Measurements from ENCODE around the gene JAG1. TPM values are rescaled to one million over a fixed set of nuclear protein-coding genes. Genes with fewer than 3 reads are reported as not detected.
"Not testable (repeated sequence)": the region's sequence is repeated elsewhere in the genome, so short reads cannot be mapped to it uniquely, and the experiment has no call there.

JAG1 gene
- total RNA-seq, 1 experiment from 2014 or later = 3.0 TPM

GRCh38 chr20:10611357-10611756 is 62.4 kb downstream of the JAG1 start:
- peak; percentile 64 for DNase-seq (ENCODE audit: low read depth)

DNA sequence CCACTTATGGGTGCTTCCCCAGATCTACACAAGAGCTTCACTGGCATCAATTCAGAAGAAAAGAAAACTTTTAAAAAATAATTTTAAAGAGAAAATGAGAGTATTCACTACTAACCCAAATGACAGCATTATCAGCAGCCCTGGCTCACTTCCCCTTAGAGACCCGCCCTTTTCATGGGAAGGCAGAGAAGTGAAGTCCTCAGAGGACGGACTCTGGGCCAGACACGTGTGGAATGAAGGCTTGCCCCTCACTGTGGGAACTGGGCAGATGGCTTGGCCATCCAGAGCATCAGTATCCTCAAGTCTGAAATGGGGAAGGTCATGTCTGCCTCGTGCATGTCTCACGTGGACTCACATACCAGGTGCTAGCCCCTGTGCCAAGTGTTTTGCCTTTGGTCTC is 63.5 kb downstream of the JAG1 start:
- DNase-seq (ENCODE audit: low read depth) = no peak

DNA sequence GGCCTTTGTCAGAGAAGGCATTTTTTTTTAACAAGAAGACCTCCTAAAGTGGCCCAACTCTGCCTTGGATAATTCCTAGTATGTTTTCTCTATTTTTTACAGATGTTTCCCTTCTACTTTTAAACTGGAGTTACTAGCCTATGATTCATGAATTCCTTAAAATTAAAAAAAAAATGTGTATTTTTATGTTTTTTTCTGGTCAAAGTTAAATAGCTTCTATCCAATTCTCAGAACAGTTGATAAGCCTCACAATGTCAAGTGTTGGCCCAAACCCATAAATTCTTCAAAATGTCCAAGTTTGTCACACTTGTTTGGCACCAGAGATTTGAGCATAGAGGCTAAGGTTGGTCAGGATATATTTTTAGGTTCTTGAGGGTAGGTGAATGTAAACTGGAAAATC is 64.0 kb downstream of the JAG1 start:
- DNase-seq (ENCODE audit: low read depth) = no peak

- DNase-seq (ENCODE audit: low read depth) = peak; percentile 45
These were observed 64.5 kb downstream of the JAG1 start for GRCh38 chr20:10609276-10609675.

DNA sequence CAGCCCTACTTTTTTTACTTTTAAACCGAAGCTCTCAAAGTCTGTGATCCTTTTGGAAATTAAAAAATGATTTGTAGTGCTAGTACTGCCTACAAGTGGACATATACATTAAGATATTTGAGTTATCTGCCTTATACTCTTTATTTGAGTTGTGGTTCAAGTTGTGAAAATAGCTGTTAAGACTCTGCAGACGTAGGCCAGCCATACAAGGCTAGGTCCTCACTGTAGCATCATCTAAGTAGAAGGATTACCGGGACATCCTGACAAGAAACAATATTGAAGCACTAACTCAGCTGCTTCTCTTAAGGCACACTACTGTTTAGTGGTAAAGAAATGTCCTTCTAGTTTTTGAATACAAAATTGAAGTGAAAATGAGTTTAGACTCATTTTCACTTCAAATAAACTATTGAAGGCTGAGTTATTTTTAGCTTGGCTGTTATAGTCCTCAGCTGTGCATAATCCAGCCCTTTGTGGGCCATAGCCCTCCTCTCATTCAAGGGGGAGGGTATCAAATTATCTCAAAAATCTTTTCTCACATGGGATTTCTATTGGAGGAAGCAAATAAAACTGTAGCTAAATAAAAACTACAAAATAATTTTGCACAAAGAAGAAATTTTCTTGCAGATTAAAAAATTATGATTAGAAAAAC is 68.1 kb downstream of the JAG1 start:
- DNase-seq (ENCODE audit: low read depth) = no peak

- DNase-seq (ENCODE audit: low read depth) = no peak
These were observed 68.8 kb downstream of the JAG1 start for GRCh38 chr20:10604865-10605440.

DNA sequence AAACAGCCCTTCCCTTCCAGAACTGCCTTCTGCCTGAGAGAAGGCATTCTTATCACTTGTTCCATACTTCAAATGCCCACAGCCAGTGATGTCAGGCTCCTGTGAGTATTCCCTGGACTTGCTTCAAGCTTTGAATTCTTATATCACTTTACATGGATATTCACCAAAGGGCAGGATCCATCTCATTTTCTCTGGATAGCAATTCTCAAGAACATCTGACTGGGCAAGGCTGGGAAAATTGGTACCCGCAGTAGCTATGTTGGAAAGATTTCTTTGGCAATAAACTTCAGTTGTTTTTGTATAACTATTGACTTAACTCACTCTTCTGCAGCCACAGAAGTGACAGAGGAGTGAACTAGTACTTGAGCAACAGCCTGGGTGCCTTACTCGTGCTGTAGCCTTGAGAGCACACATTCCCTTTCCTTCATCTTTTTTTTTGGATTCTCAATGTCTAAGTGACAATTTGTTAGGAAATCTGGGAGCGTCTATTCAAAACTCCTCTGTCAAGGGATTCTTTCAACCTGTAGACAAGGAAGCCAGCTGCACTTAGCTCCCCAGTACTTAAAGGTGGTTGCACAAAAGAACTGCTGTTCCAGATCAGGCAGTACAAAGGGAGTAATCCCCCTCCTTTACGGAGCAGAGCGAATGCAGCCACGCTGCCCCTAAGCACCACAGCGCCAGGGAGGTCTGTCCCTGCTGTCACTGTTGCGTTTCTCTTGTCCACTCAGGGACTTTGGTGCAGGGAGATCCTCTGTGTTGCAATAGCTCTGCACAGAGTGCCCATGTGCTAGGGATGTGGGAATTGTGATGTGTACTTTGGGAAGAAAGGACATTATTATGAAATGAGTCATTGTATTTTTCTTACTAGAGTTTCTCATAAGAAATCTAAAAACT is 69.6 kb downstream of the JAG1 start:
- peak; percentile 94 for DNase-seq (ENCODE audit: low read depth)

DNA sequence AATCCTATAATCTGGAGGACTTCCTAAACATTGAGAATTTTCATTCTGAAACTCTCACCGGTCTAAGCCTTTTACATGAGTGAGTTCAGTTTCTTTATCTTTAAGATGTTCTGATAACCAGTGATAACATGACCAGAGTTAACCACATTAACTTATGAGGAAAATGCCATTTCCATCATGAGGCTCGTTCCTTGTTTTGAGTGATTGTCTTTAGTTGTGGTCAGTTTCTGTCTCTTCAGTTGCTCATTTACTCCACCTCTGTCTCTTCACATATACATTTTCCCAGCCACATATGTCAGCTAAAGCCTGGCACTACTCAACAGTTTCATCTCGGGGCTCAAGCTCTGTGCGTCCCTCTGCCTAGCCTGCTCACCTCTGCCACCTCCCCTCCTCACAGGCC is 70.4 kb downstream of the JAG1 start:
- DNase-seq (ENCODE audit: low read depth) = no peak

GRCh38 chr20:10602221-10602871 is 71.5 kb downstream of the JAG1 start:
- no peak for DNase-seq (ENCODE audit: low read depth)

- no peak for DNase-seq (ENCODE audit: low read depth)
These were observed 76.2 kb downstream of the JAG1 start for GRCh38 chr20:10597637-10598036.

- DNase-seq (ENCODE audit: low read depth) = peak; percentile 86
These were observed 77.1 kb downstream of the JAG1 start for GRCh38 chr20:10596710-10597121.

DNA sequence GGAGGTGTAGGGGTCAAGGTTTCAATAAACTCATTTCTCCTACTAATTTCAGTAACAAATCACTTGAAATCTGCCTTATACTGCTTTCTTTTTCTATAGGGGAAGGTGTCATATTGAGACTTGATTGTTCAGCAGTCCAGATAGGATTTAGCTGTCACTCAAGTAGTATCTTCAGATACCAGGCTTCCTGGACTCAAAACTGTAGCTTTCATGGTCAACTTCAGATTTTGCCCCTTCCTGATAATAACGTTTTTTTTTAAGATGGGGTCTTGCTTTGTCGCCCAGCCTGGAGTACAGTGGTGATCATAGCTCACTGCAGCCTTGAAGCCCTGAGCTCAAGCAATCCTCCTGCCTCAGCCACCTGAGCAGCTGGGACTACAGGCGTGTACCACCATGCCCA is 77.8 kb downstream of the JAG1 start:
- no peak for DNase-seq (ENCODE audit: low read depth)

DNA sequence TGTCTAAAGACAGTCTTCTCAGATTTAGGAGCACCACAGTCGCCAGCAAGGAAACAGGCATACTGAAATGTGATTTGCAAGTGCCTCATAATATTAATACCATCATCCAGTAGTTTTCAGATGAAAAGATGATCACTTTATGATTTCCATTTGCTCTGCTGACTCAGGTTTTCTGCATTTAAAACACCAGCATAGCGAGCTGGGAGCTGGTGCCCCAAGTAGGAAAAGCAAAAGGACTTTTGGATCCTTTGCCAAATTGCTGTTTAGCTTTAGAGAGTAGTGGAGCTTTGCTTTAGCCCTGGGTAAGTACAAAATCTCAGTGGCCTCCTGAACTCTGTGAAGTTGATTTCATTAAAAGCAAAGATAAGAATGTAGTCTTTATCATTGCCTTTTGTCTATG is 78.5 kb downstream of the JAG1 start:
- no peak for DNase-seq (ENCODE audit: low read depth)

DNA sequence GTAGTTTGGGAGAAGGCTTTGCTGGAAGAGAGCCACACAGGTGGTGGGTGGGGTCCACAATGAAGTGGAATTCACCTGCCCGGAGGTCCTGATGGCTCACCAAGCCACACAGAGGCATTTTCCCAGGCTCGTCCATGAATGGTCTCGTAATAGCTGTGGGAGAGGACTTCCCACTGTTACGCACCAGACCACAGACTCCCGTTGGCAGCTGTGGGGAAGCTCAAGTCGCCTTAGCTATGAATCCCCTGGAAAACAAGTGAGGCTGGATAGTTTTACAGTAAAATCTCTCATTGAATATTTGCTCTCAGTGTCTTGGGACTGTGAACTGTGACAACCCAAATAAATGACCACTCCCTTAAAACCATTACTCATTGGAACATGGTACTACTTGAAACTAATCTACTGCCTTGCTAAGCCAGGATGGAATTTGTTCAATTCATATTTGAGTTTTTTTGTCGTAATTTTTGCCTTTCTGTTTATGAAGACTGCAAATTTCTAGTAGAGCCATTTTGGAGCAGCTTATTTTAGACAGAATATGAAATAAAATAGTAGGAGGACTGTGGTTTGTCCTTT is 79.4 kb downstream of the JAG1 start:
- DNase-seq (ENCODE audit: low read depth) = no peak

DNA sequence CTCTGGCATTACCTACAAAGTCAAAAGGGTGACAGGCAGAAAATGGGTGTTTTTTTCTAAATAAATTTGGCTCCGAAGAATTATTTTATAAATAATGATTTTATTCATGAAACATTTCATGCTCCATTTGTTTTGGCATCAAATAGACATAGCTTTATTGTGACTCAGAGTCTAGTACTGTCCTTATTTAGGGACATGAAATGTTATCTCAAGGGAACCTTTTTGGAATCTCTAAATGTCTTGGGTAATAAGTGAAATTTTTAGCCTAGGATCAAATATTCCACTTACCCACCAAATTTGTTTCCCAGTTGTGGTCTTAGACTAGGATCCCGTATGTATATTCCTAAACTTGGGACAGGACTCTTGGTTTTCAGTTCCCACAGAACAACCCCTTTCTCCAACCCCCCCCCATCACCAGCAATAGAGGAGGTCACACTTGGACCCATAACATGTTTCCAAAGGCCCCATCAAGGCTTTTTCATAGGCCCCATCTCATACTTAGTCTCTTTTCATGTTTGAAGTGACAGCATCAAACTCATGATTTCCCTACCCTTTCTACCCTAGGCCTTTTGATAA is 81.8 kb downstream of the JAG1 start:
- peak; percentile 35 for DNase-seq (ENCODE audit: low read depth)

DNA sequence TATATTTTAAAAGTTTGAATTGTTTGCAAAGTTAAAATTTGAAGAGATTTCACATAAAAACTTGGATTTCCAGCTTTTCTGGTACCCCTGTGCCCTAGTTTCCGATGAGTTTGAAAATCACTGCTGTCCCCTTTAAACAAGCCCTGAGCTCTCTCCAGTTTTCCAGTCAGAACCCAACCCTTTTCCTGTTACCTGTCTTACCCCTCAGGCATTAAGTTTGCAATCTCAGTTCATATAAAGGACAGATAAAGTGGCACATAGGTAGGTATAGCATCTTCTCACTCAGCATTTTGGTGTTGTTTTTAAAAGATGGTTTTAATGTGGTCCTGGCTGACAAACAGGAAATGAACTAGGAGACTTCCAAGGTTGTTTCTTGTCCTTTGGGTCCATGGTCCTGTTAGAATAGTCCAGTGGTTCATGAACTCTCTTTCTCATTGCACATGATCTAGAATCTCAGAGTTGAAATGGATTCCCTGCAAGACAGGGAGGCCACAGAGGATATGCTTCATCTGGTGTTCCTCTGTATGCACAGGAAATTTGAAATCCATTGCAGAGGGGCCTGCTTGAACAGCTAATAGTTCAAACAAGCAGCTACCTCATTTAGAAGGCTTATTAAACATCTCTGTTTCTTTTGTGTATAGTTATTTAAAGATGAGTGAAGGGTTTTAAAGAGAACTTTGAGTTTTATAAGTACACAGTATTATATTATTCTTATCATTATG is 82.7 kb downstream of the JAG1 start:
- no peak for DNase-seq (ENCODE audit: low read depth)

GRCh38 chr20:10590446-10590845 is 83.4 kb downstream of the JAG1 start:
- not testable (repeated sequence) for DNase-seq (ENCODE audit: low read depth)

Measured in RPMI7951 (cell line).